Measurements from ENCODE around the gene MEGF9.

DNA sequence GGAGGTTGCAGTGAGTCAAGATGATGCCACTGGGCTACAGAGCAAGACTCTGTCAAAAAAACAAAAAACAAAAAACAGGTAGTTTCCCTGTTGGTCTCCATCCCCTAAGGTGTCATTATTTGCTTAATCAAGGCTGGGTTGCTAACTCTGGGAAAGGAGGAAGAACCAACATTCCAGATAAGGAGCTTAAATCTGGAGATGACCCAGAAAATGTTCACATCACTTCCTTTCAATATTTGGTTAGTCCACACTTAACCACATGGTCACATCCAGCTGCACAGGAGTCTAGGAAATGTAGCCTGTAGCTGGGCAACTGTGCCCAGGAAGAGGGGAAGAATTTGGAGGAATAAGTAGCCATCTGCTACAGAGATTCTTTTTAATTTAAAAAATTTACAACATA is 25.9 kb upstream of the MEGF9 start:
- TF ChIP-seq, protein P1, sequence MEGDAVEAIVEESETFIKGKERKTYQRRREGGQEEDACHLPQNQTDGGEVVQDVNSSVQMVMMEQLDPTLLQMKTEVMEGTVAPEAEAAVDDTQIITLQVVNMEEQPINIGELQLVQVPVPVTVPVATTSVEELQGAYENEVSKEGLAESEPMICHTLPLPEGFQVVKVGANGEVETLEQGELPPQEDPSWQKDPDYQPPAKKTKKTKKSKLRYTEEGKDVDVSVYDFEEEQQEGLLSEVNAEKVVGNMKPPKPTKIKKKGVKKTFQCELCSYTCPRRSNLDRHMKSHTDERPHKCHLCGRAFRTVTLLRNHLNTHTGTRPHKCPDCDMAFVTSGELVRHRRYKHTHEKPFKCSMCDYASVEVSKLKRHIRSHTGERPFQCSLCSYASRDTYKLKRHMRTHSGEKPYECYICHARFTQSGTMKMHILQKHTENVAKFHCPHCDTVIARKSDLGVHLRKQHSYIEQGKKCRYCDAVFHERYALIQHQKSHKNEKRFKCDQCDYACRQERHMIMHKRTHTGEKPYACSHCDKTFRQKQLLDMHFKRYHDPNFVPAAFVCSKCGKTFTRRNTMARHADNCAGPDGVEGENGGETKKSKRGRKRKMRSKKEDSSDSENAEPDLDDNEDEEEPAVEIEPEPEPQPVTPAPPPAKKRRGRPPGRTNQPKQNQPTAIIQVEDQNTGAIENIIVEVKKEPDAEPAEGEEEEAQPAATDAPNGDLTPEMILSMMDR (conservative IDR thresholded peaks at IDR 0.05 in 1 of 2, IDR thresholded peaks at IDR 0.05 in 1 of 2; ENCODE audit: extremely low read depth in 1 of 2, insufficient read depth in 1 of 2, low read depth in 1 of 2, low read length in 2 of 2) = no peak
- TF ChIP-seq EZH2 (IDR thresholded peaks at IDR 0.05; ENCODE audit: borderline replicate concordance, low read length) = no peak
